ENCODE measurements around the gene ZMYM2.

DNA sequence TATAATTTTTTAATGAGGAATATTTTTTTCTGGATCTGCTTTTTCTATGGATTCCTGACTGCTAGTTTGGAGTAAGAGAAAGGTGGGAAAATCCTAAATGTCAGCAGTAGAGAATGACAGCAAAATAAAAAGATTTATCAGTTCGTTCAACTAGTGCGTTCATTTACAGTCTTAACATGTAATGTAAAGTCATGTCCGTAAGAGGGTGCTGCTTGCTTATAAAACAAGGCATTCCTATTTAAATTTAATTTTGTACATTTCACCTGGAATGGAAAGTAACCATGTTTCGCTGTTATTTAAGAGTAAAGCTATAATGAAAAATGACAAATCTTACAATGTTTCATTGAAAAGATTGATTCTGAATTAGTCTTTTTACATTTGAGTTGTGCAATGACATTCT is 76.6 kb downstream of the ZMYM2 start:
- TF ChIP-seq POLR2A (IDR thresholded peaks at IDR 0.05; ENCODE audit: low read depth, low read length) (no peak), POLR2AphosphoS5 (IDR thresholded peaks at IDR 0.05; ENCODE audit: low read depth, low read length) (no peak), TAF1 (IDR thresholded peaks at IDR 0.05; ENCODE audit: low read depth, low read length) (no peak)

Data from GM12891 (cell line).